NCI-H226 (cell line): Measurements from ENCODE around the gene ITGA3.
A peak's percentile ranks its signal among the peaks of the same experiment; 100 is the strongest.

Source experiments
- DNase-seq: peaks from one replicate; pipeline ENCODE4 v3.0.0-alpha.2; 2015

Gene ITGA3

GRCh38 chr17:50094753-50095619 lies 39.1 kb downstream of the ITGA3 start, which contains the start of gene PDK2:
Gene PDK2 (plus strand): TSS chr17:50095351. CDS start chr17:50095436, 85 bp downstream.
- peak; percentile 94 for DNase-seq

GRCh38 chr17:50095626-50096037 lies 39.7 kb downstream of the ITGA3 start:
- DNase-seq = no peak

- no peak for DNase-seq
Measured at GRCh38 chr17:50096092-50096491, 40.2 kb downstream of the ITGA3 start.

GRCh38 chr17:50096758-50097157 lies 40.8 kb downstream of the ITGA3 start:
- DNase-seq = no peak

GRCh38 chr17:50097455-50097854 lies 41.5 kb downstream of the ITGA3 start:
- DNase-seq = no peak

GRCh38 chr17:50097926-50098325 lies 42.0 kb downstream of the ITGA3 start:
- no peak for DNase-seq

- no peak for DNase-seq
Measured at GRCh38 chr17:50098583-50098982, 42.7 kb downstream of the ITGA3 start.

GRCh38 chr17:50099003-50099402 lies 43.1 kb downstream of the ITGA3 start:
- DNase-seq = no peak

GRCh38 chr17:50100480-50100883 lies 44.6 kb downstream of the ITGA3 start:
- DNase-seq = no peak

GRCh38 chr17:50100921-50101345 lies 45.0 kb downstream of the ITGA3 start:
- no peak for DNase-seq

- DNase-seq = peak; percentile 50
Measured at GRCh38 chr17:50101346-50102163, 45.6 kb downstream of the ITGA3 start.

- DNase-seq = no peak
Measured at GRCh38 chr17:50102164-50102991, 46.5 kb downstream of the ITGA3 start.

GRCh38 chr17:50103252-50103651 lies 47.3 kb downstream of the ITGA3 start:
- no peak for DNase-seq

- no peak for DNase-seq
Measured at GRCh38 chr17:50103941-50104340, 48.0 kb downstream of the ITGA3 start.

GRCh38 chr17:50105811-50106210 lies 49.9 kb downstream of the ITGA3 start:
- no peak for DNase-seq

GRCh38 chr17:50106393-50107131 lies 50.7 kb downstream of the ITGA3 start:
- no peak for DNase-seq

- DNase-seq = peak; percentile 67
Measured at GRCh38 chr17:50107790-50108414, 52.0 kb downstream of the ITGA3 start.

GRCh38 chr17:50108556-50108955 lies 52.6 kb downstream of the ITGA3 start:
- DNase-seq = no peak

- DNase-seq = no peak
Measured at GRCh38 chr17:50109207-50109606, 53.3 kb downstream of the ITGA3 start.

GRCh38 chr17:50109785-50110184 lies 53.9 kb downstream of the ITGA3 start:
- no peak for DNase-seq

- DNase-seq = no peak
Measured at GRCh38 chr17:50110591-50111349, 54.9 kb downstream of the ITGA3 start.
